Endothelial cell of umbilical vein (primary cell): Measurements from ENCODE around the gene ZCCHC4. TPM values are rescaled to one million over a fixed set of nuclear protein-coding genes. Genes with fewer than 3 reads are reported as not detected.

Source experiments
- BruUV-seq: library from RNA; stranded (reverse); fragments of 400-500 nt; replicated peaks from 2 replicates; lab custom pipeline; 2021; lab: Mats Ljungman, UMichigan
- CTCF ChIA-PET: fragments of 300-600, 350-600 bp; sonication (Branson Sonifier 250); formaldehyde crosslinking; loops from one replicate; lab custom pipeline; 2021; ENCODE audit warnings: antibody characterized with exemption, inconsistent platforms; lab: Charles Lee
- POLR2A ChIA-PET: fragments of 300-600, 350-600 bp; sonication (Branson Sonifier 250); formaldehyde crosslinking; loops from one replicate; lab custom pipeline; 2021; ENCODE audit warnings: antibody characterized with exemption, inconsistent platforms; lab: Charles Lee
- DNase-seq: peaks from one replicate; pipeline ENCODE4 v3.0.0-alpha.2; 2011; ENCODE audit warnings: low read depth, low spot score
- FAIRE-seq: peaks from 2 replicates; lab custom pipeline; 2011; peaks lifted over from hg19 to GRCh38; lab: Jason Lieb, UNC
- H2AFZ ChIP-seq: 2 replicates; pipeline ENCODE4 v1.6.0; 2012; ENCODE audit warnings: low read depth, low read length, control low read depth, inconsistent platforms
- H3K27ac ChIP-seq: 2 replicates; pipeline ENCODE4 v1.5.1; 2011; ENCODE audit warnings: low read depth, mild to moderate bottlenecking, control low read depth, low read length, moderate library complexity; ENCODE audit not compliant: insufficient read depth
- H3K27me3 ChIP-seq, 2 experiments: 2 replicates each; pipeline versions ENCODE4 v1.6.0 to v1.6.1; 2011; ENCODE audit warnings: low read length in 2 of 2, mixed read lengths in 1 of 2; ENCODE audit not compliant: control insufficient read depth in 2 of 2, insufficient read depth in 2 of 2
- H3K36me3 ChIP-seq, 2 experiments: 2 replicates in 1 of 2; 3 replicates in 1 of 2; pipeline ENCODE4 v1.5.1; 2011; ENCODE audit warnings: low read length in 2 of 2, mild to moderate bottlenecking in 1 of 2, moderate library complexity in 1 of 2; ENCODE audit not compliant: control insufficient read depth in 2 of 2, insufficient read depth in 2 of 2; ENCODE audit errors: extremely low read depth in 1 of 2
- H3K4me1 ChIP-seq: 3 replicates; pipeline ENCODE4 v1.5.1; 2011; ENCODE audit warnings: mild to moderate bottlenecking, low read length; ENCODE audit not compliant: control insufficient read depth, insufficient read depth; ENCODE audit errors: extremely low read depth
- H3K4me2 ChIP-seq: 2 replicates; pipeline ENCODE4 v1.6.1; 2011; ENCODE audit warnings: low read length, control low read depth, mixed read lengths; ENCODE audit not compliant: insufficient read depth
- H3K4me3 ChIP-seq, 3 experiments: fragments of 200-600 bp in 1 of 3; sonication (generic), shearing (Covaris generic) in 1 of 3; replicated peaks in 1 of 3; 2 replicates each; pipeline ENCODE4 v1.5.1; 2011 to 2016; ENCODE audit warnings: control low read depth in 3 of 3, low read length in 3 of 3, mild to moderate bottlenecking in 2 of 3, inconsistent platforms in 1 of 3, low read depth in 1 of 3, moderate library complexity in 1 of 3; ENCODE audit not compliant: insufficient read depth in 1 of 3
- H3K79me2 ChIP-seq: 2 replicates; pipeline ENCODE4 v1.6.0; 2012; ENCODE audit warnings: low read length, inconsistent platforms; ENCODE audit not compliant: control insufficient read depth, insufficient read depth
- H3K9ac ChIP-seq: replicated peaks from 2 replicates; pipeline ENCODE3; 2011; ENCODE audit warnings: low read length, control low read depth; ENCODE audit not compliant: insufficient read depth; ENCODE audit errors: extremely low read depth
- H3K9me1 ChIP-seq: replicated peaks from 3 replicates; pipeline ENCODE4 v1.6.0; 2011; ENCODE audit warnings: mild to moderate bottlenecking, low read length; ENCODE audit not compliant: control insufficient read depth, insufficient read depth; ENCODE audit errors: extremely low read depth
- H3K9me3 ChIP-seq: replicated peaks from 2 replicates; pipeline ENCODE4 v1.5.1; 2012; ENCODE audit warnings: low read length, inconsistent platforms; ENCODE audit not compliant: control insufficient read depth, insufficient read depth
- H4K20me1 ChIP-seq: replicated peaks from 2 replicates; pipeline ENCODE3; 2011; ENCODE audit warnings: mild to moderate bottlenecking, low read length; ENCODE audit not compliant: control insufficient read depth, insufficient read depth; ENCODE audit errors: extremely low read depth
- CTCF ChIP-seq, 2 donors: IDR thresholded peaks; 1 replicate in 1 of 2; 2 replicates in 1 of 2; pipeline ENCODE4 v1.5.1; 2011; ENCODE audit warnings: low read length in 2 of 2, mild to moderate bottlenecking in 2 of 2, moderate library complexity in 2 of 2, control low read depth in 1 of 2, inconsistent platforms in 1 of 2, low read depth in 1 of 2; ENCODE audit not compliant: insufficient read depth in 1 of 2; ENCODE audit errors: extremely low read depth in 1 of 2
- EZH2 ChIP-seq: IDR thresholded peaks from 2 replicates; pipeline ENCODE4 v1.6.1; 2012; ENCODE audit warnings: borderline replicate concordance, low read depth, mild to moderate bottlenecking, moderate library complexity, low read length, inconsistent platforms; ENCODE audit not compliant: severe bottlenecking
- FOS ChIP-seq: IDR thresholded peaks from 2 replicates; pipeline ENCODE4 v1.6.1; 2011; ENCODE audit warnings: mild to moderate bottlenecking, low read length, moderate library complexity, borderline replicate concordance; ENCODE audit not compliant: insufficient read depth
- GATA2 ChIP-seq: IDR thresholded peaks from 2 replicates; pipeline ENCODE4 v1.7.0; 2011; ENCODE audit warnings: low read depth, mild to moderate bottlenecking, moderate library complexity, mixed read lengths, low read length; ENCODE audit not compliant: insufficient read length, insufficient read depth
- JUN ChIP-seq: IDR thresholded peaks from 2 replicates; pipeline ENCODE4 v1.6.1; 2011; ENCODE audit warnings: borderline replicate concordance, low read depth; ENCODE audit not compliant: insufficient read length, insufficient read depth
- MAX ChIP-seq: IDR thresholded peaks from 2 replicates; pipeline ENCODE4 v1.6.1; 2011; ENCODE audit not compliant: insufficient read depth, insufficient read length
- MYC ChIP-seq: IDR thresholded peaks from one replicate; pipeline ENCODE4 v1.6.1; 2011; ENCODE audit warnings: mild to moderate bottlenecking, low read depth, low read length
- POLR2A ChIP-seq: IDR thresholded peaks from 2 replicates; pipeline ENCODE4 v1.6.1; 2012; ENCODE audit warnings: low read depth, mild to moderate bottlenecking, control low read depth, low read length
- POLR2AphosphoS5 ChIP-seq: IDR thresholded peaks from 2 replicates; pipeline ENCODE4 v1.6.1; 2012; ENCODE audit warnings: low read depth, mild to moderate bottlenecking, control low read depth, low read length, moderate library complexity; ENCODE audit not compliant: insufficient read depth
- dilution Hi-C: fragments of 300-500 bp; cut with MboI; formaldehyde crosslinking; loops from one replicate; pipeline ENCODE4 v1.15.0; 2019; ENCODE audit warnings: low sequenced_read_pairs; ENCODE audit not compliant: extremely low pct_ligation_motif_present
- intact Hi-C: fragments of 100-400 bp; cut with micrococcal nuclease; formaldehyde crosslinking; loops from one replicate; pipeline ENCODE4 v1.10.0; 2022
- polyA plus RNA-seq, 4 experiments: library from polyadenylated mRNA; depleted of rRNA in 3 of 4; stranded (reverse) in 3 of 4; unstranded in 1 of 4; fragments of >200 nt; gene quantifications; 2 replicates each; pipeline versions ENCODE4 v1.2.1 to v1.2.3, GENCODE V29; 2011 to 2012; ENCODE audit warnings: missing spikeins in 1 of 4
- total RNA-seq: library from RNA; stranded (reverse); gene quantifications from 2 replicates; pipeline ENCODE4 v1.2.3, GENCODE V29; 2021

The ZCCHC4 gene
- total and polyA plus RNA-seq, 2 donors (not counting 3 experiments of a cell fraction or from before 2014, with no cell fraction given) = 6.6 to 10.9 TPM

GRCh38 chr4:25303578-25303977, 9.0 kb upstream of the ZCCHC4 start:
- no peak overlapping the region for H2AFZ ChIP-seq
- H3K27ac ChIP-seq = no peak overlapping the region
- H3K27me3 ChIP-seq = peaks cover 8 to 9% of the 10 kb centered on the region in 2 experiments
- no peaks in the 10 kb centered on the region for H4K20me1 ChIP-seq
- dilution Hi-C loops (no loop called here), intact Hi-C loops (no loop called here)
- H3K4me1 ChIP-seq = no peaks in the 10 kb centered on the region
- no peak for TF ChIP-seq MAX
- TF ChIP-seq POLR2A = no peak
- no peak for TF ChIP-seq GATA2
- no peak for TF ChIP-seq CTCF (IDR thresholded peaks at IDR 0.05; ENCODE audit: extremely low read depth in 1 of 2, insufficient read depth in 1 of 2, low read depth in 1 of 2, low read length in 2 of 2)
- no peak for TF ChIP-seq MYC
- TF ChIP-seq EZH2 = no peak
- no peak for TF ChIP-seq JUN
- TF ChIP-seq FOS = no peak
- no peak for TF ChIP-seq POLR2AphosphoS5
- FAIRE-seq = no peak
- no TSS peak for BruUV-seq
- no peak for DNase-seq
- H3K9me1 ChIP-seq = no peaks in the 10 kb centered on the region
- no peak overlapping the region for H3K4me2 ChIP-seq
- no peak overlapping the region for H3K4me3 ChIP-seq
- H3K9ac ChIP-seq = no peak overlapping the region
- H3K9me3 ChIP-seq = no peaks in the 10 kb centered on the region
- ChIA-PET CTCF (interaction anchor here (1.9 kb wide), 1 partner anchor 63 kb away, joined by 8 read pairs; no protein-coding TSS in a partner anchor), POLR2A (no interaction called here)
- no peaks in the 10 kb centered on the region for H3K79me2 ChIP-seq
- H3K36me3 ChIP-seq = no peaks in the 10 kb centered on the region
